IMR-90 (cell line): ENCODE measurements around the gene MAPK8IP1. TPM values are rescaled to one million over a fixed set of nuclear protein-coding genes. Genes with fewer than 3 reads are reported as not detected.

Source experiments
- ATAC-seq: fragments of 200-7000 bp; cut with Tn5 transposase; 2 replicates; pipeline ENCODE4 v1.9.1; 2020; ENCODE audit warnings: low read depth, mild to moderate bottlenecking, moderate library complexity
- BruUV-seq: library from RNA; stranded (reverse); fragments of 400-500 nt; replicated peaks from 2 replicates; lab custom pipeline; 2021; lab: Mats Ljungman, UMichigan
- CTCF ChIA-PET: fragments of 300-600 bp; formaldehyde crosslinking; extraction: SDS; loops from one replicate; lab custom pipeline; 2021; ENCODE audit warnings: antibody characterized with exemption; lab: Yijun Ruan, JAX
- POLR2A ChIA-PET: fragments of 300-600 bp; sonication (Branson Sonifier 250); formaldehyde crosslinking; loops from one replicate; lab custom pipeline; 2022; ENCODE audit warnings: antibody characterized with exemption; ENCODE audit not compliant: unreplicated experiment; lab: Charles Lee
- DNase-seq: peaks from one replicate; pipeline ENCODE4 v3.0.0; 2013
- H2AFZ ChIP-seq: replicated peaks from 2 replicates; pipeline ENCODE3; 2013; ENCODE audit warnings: low read length, mild to moderate bottlenecking; ENCODE audit not compliant: poor library complexity
- H2AK5ac ChIP-seq: 2 replicates; pipeline ENCODE4 v1.6.1; 2013; ENCODE audit warnings: low read depth, low read length, inconsistent platforms
- H2AK9ac ChIP-seq: replicated peaks from 2 replicates; pipeline ENCODE3; 2013; ENCODE audit warnings: mild to moderate bottlenecking, low read depth, low read length, moderate library complexity; ENCODE audit not compliant: poor library complexity
- H2BK120ac ChIP-seq: 2 replicates; pipeline ENCODE4 v1.6.1; 2013; ENCODE audit warnings: low read depth, low read length, inconsistent platforms
- H2BK15ac ChIP-seq: 3 replicates; pipeline ENCODE4 v1.6.1; 2013; ENCODE audit warnings: low read depth, low read length, inconsistent platforms
- H2BK20ac ChIP-seq: 2 replicates; pipeline ENCODE4 v1.6.1; 2013; ENCODE audit warnings: low read depth, mild to moderate bottlenecking, inconsistent platforms, low read length, moderate library complexity
- H2BK5ac ChIP-seq: 2 replicates; pipeline ENCODE4 v1.6.1; 2013; ENCODE audit warnings: mild to moderate bottlenecking, low read depth, low read length, inconsistent platforms; ENCODE audit not compliant: poor library complexity, severe bottlenecking
- H3K14ac ChIP-seq: replicated peaks from 2 replicates; pipeline ENCODE4 v1.6.1; 2013; ENCODE audit warnings: low read depth, low read length, inconsistent platforms
- H3K18ac ChIP-seq: 2 replicates; pipeline ENCODE4 v1.6.1; 2013; ENCODE audit warnings: low read depth, low read length, control low read depth
- H3K23ac ChIP-seq: 2 replicates; pipeline ENCODE4 v1.6.1; 2013; ENCODE audit warnings: low read depth, low read length, inconsistent platforms
- H3K27ac ChIP-seq: 2 replicates; pipeline ENCODE4 v1.5.1; 2013; ENCODE audit warnings: mild to moderate bottlenecking, control low read depth, low read length; ENCODE audit not compliant: insufficient read depth
- H3K27me3 ChIP-seq: 2 replicates; pipeline ENCODE4 v1.6.1; 2013; ENCODE audit warnings: low read length; ENCODE audit not compliant: control insufficient read depth, insufficient read depth
- H3K36me3 ChIP-seq: 2 replicates; pipeline ENCODE4 v1.6.1; 2013; ENCODE audit warnings: low read length, mixed read lengths; ENCODE audit not compliant: control insufficient read depth, insufficient read depth
- H3K4ac ChIP-seq: 2 replicates; pipeline ENCODE4 v1.6.1; 2013; ENCODE audit warnings: low read depth, low read length, inconsistent platforms
- H3K4me1 ChIP-seq: 2 replicates; pipeline ENCODE4 v1.6.1; 2013; ENCODE audit warnings: low read length, mixed read lengths; ENCODE audit not compliant: control insufficient read depth, insufficient read depth
- H3K4me2 ChIP-seq: 2 replicates; pipeline ENCODE4 v1.6.1; 2013; ENCODE audit warnings: low read depth, mild to moderate bottlenecking, control low read depth, low read length, moderate library complexity
- H3K4me3 ChIP-seq: 2 replicates; pipeline ENCODE4 v1.5.1; 2013; ENCODE audit warnings: low read depth, mild to moderate bottlenecking, control low read depth, low read length, moderate library complexity; ENCODE audit not compliant: insufficient read depth
- H3K56ac ChIP-seq: 2 replicates; pipeline ENCODE4 v1.6.1; 2013; ENCODE audit warnings: low read length, inconsistent platforms; ENCODE audit not compliant: insufficient read depth; ENCODE audit errors: extremely low read depth
- H3K79me1 ChIP-seq, 2 experiments: 2 replicates each; pipeline ENCODE4 v1.6.1; 2013; ENCODE audit warnings: low read length in 2 of 2, inconsistent platforms in 1 of 2, low read depth in 1 of 2
- H3K9ac ChIP-seq: 2 replicates; pipeline ENCODE4 v1.6.1; 2013; ENCODE audit warnings: low read depth, low read length, control low read depth
- H3K9me1 ChIP-seq: 2 replicates; pipeline ENCODE4 v1.6.1; 2013; ENCODE audit warnings: low read length, inconsistent platforms; ENCODE audit not compliant: insufficient read depth
- H3K9me3 ChIP-seq: 2 replicates; pipeline ENCODE4 v1.6.1; 2013; ENCODE audit warnings: low read length; ENCODE audit not compliant: control insufficient read depth, insufficient read depth
- H4K20me1 ChIP-seq: 2 replicates; pipeline ENCODE4 v1.6.1; 2013; ENCODE audit warnings: low read length, inconsistent platforms; ENCODE audit not compliant: insufficient read depth
- H4K5ac ChIP-seq: 2 replicates; pipeline ENCODE4 v1.6.1; 2013; ENCODE audit warnings: mild to moderate bottlenecking, low read depth, low read length, control low read depth
- H4K8ac ChIP-seq, 2 experiments: 2 replicates each; pipeline ENCODE4 v1.6.1; 2013; ENCODE audit warnings: low read depth in 2 of 2, low read length in 2 of 2, control low read depth in 1 of 2, inconsistent platforms in 1 of 2
- H4K91ac ChIP-seq: 2 replicates; pipeline ENCODE4 v1.6.1; 2013; ENCODE audit warnings: low read depth, low read length, inconsistent platforms; ENCODE audit not compliant: insufficient read depth
- BHLHE40 ChIP-seq: fragments of 150-350 bp; IDR thresholded peaks from 2 replicates; pipeline ENCODE4 v1.6.1; 2016; ENCODE audit warnings: mild to moderate bottlenecking, low read depth, low read length
- CEBPB ChIP-seq: IDR thresholded peaks from 2 replicates; pipeline ENCODE4 v1.6.1; 2012; ENCODE audit warnings: low read depth, low read length, improper control_type of control experiment
- CHD1 ChIP-seq: IDR thresholded peaks from 2 replicates; pipeline ENCODE4 v1.6.1; 2012; ENCODE audit warnings: low read depth, low read length, improper control_type of control experiment
- FOS ChIP-seq: fragments of 150-350 bp; IDR thresholded peaks from 2 replicates; pipeline ENCODE4 v1.6.1; 2016; ENCODE audit warnings: low read depth, low read length
- MAFK ChIP-seq: IDR thresholded peaks from 2 replicates; pipeline ENCODE4 v1.6.1; 2012; ENCODE audit warnings: low read depth, low read length, improper control_type of control experiment
- MAZ ChIP-seq: IDR thresholded peaks from 2 replicates; pipeline ENCODE4 v1.6.1; 2012; ENCODE audit warnings: low read depth, mild to moderate bottlenecking, low read length, improper control_type of control experiment, moderate library complexity, borderline replicate concordance
- NFE2L2 ChIP-seq: fragments of 150-350 bp; IDR thresholded peaks from 2 replicates; pipeline ENCODE4 v1.6.1; 2016; ENCODE audit warnings: low read depth, mild to moderate bottlenecking, low read length
- POLR2A ChIP-seq: IDR thresholded peaks from 2 replicates; pipeline ENCODE4 v1.6.1; 2012; ENCODE audit warnings: mild to moderate bottlenecking, low read depth, low read length
- RAD21 ChIP-seq: IDR thresholded peaks from 2 replicates; pipeline ENCODE4 v1.6.1; 2012; ENCODE audit warnings: low read length, improper control_type of control experiment
- RCOR1 ChIP-seq: IDR thresholded peaks from 2 replicates; pipeline ENCODE4 v1.6.1; 2012; ENCODE audit warnings: mild to moderate bottlenecking, low read length, improper control_type of control experiment; ENCODE audit not compliant: insufficient replicate concordance
- RFX5 ChIP-seq: IDR thresholded peaks from 2 replicates; pipeline ENCODE4 v1.8.0; 2012; ENCODE audit warnings: low read depth, mild to moderate bottlenecking, low read length, moderate library complexity
- SMC3 ChIP-seq: fragments of 150-350 bp; IDR thresholded peaks from 2 replicates; pipeline ENCODE4 v1.6.1; 2016; ENCODE audit warnings: low read depth, mild to moderate bottlenecking, antibody characterized with exemption, low read length, moderate library complexity
- WGBS, 2 experiments: methylation state at CpG; one replicate each; pipeline versions ENCODE4 v1.1.5 to v1.1.7; 2013; ENCODE audit warnings: missing lambda C conversion rate in 2 of 2; ENCODE audit not compliant: insufficient read length in 1 of 2; ENCODE audit errors: extremely low coverage in 2 of 2; 5-methylcytosine and 5-hydroxymethylcytosine counted together
- dilution Hi-C: fragments of 300-500 bp; cut with HindIII; formaldehyde crosslinking; loops from one replicate; pipeline ENCODE4 v1.14.3; 2018; ENCODE audit warnings: low sequenced_read_pairs; ENCODE audit not compliant: unreplicated experiment
- in situ Hi-C: fragments of 300-500 bp; cut with MboI; formaldehyde crosslinking; loops from 3 replicates; pipeline ENCODE4 v1.14.3; 2019; ENCODE audit warnings: low sequenced_read_pairs, inconsistent platforms, mixed read lengths
- intact Hi-C: fragments of 100-400 bp; cut with micrococcal nuclease; formaldehyde crosslinking; loops from 2 replicates; pipeline ENCODE4 v1.10.0; 2022
- polyA plus RNA-seq, 3 experiments: library from polyadenylated mRNA; depleted of rRNA; stranded (reverse); fragments of >200 nt; gene quantifications; 2 replicates each; pipeline ENCODE4 v1.2.3, GENCODE V29; 2012; ENCODE audit warnings: low replicate concordance in 1 of 3
- total RNA-seq: library from RNA; depleted of rRNA; stranded (reverse); fragments of >200 nt; gene quantifications from 2 replicates; pipeline ENCODE4 v1.2.3, GENCODE V29; 2012
- TF ChIP-seq, protein P1 (sequence below): fragments of 150-350 bp; IDR thresholded peaks from 2 replicates; pipeline ENCODE4 v1.6.1; 2017; ENCODE audit warnings: mild to moderate bottlenecking, antibody characterized with exemption, low read length, low read depth
- TF ChIP-seq, protein P2 (sequence below): conservative IDR thresholded peaks from 2 replicates; pipeline ENCODE4 v1.5.1; 2012; ENCODE audit warnings: mild to moderate bottlenecking, low read depth, low read length, improper control_type of control experiment

The MAPK8IP1 gene
- total and polyA plus RNA-seq, 2 of the 4 experiments (the other 2 are of a cell fraction) = 6.5 to 9.6 TPM

DNA sequence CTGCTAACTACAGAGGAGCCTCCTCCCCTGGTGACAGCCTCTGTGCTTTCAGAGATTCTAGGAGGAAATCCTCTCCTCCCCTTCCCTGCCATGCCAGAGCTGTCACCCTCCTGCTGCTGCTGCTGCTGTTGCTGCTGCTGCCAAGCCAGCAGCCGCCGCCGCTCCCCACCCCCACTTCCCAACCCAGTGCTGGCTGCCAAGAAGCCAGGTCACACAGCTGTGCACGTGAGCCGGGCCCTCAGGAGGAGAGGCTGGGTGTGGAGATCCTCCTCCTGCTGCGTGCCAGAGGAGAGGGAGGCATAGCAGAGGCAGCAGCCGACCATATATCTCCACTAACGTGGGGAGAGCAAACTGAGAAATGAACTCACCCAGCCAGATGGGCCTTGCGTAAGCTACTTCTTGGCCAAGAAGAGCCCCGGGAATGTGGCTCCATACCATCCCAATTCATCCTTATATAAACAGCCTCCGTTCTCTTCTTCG, 25.8 kb upstream of the MAPK8IP1 start:
- H4K8ac ChIP-seq = peak overlapping the region in 1 of 2 experiments; percentile 66; a peak in 1 of 4 replicates
- no peaks in the 10 kb centered on the region for H3K9me3 ChIP-seq
- no peak overlapping the region for H3K14ac ChIP-seq
- intact Hi-C loops = loop anchor here (1.0 kb wide), 1 partner anchor 12 kb away; the partner anchor contains the start of gene CRY2
- peaks cover 9 to 48% of the 10 kb centered on the region in 2 experiments for H3K79me1 ChIP-seq
- H4K5ac ChIP-seq = no peak overlapping the region
- peak overlapping the region; percentile 71 for H3K56ac ChIP-seq
- peak overlapping the region; percentile 67 for H2BK5ac ChIP-seq
- peak; percentile 91 for ATAC-seq
- H4K91ac ChIP-seq = peak overlapping the region; percentile 83; the same call in 1 of the 2 replicates
- dilution Hi-C loops = no loop called here
- BruUV-seq = no TSS peak
- H2BK20ac ChIP-seq = peak overlapping the region; percentile 80; the same call in 1 of the 2 replicates
- POLR2A ChIA-PET = interaction anchor here (0.6 kb wide), 1 partner anchor 9 kb away, joined by 5 read pairs; no protein-coding TSS in a partner anchor
- H3K27me3 ChIP-seq = no peaks in the 10 kb centered on the region
- H3K9ac ChIP-seq = no peak overlapping the region
- H3K18ac ChIP-seq = peak overlapping the region; percentile 18; the same call in 1 of the 2 replicates
- peak overlapping the region; percentile 35 for H2AK9ac ChIP-seq
- H3K23ac ChIP-seq = no peak overlapping the region
- CTCF ChIA-PET = interaction anchor here (1.7 to 4.4 kb wide), 2 partner anchors 13 to 17 kb away, joined by 6 to 26 read pairs; no protein-coding TSS in a partner anchor
- DNase-seq = peak; percentile 99
- no peak overlapping the region for H3K4me3 ChIP-seq
- H2BK15ac ChIP-seq = peak overlapping the region; percentile 48; the same call in 1 of the 3 replicates
- peaks cover 23% of the 10 kb centered on the region for H3K9me1 ChIP-seq
- H4K20me1 ChIP-seq = peaks cover 12% of the 10 kb centered on the region
- H3K4me1 ChIP-seq = peaks cover 31% of the 10 kb centered on the region
- H2BK120ac ChIP-seq = peak overlapping the region; percentile 86
- H2AFZ ChIP-seq = peak overlapping the region; percentile 78
- in situ Hi-C loops = no loop called here
- H3K4ac ChIP-seq = peak overlapping the region; percentile 90
- WGBS, 2 experiments = 5% methylated on average over 4 of the region's 12 CpGs; no CpG with 5 or more reads in 1 of the 2 experiments
- H3K27ac ChIP-seq = peak overlapping the region; percentile 75
- H3K4me2 ChIP-seq = 0 out of 2 replicates have a peak overlapping the region, but pooled peaks have one; percentile 14
- peaks cover 33% of the 10 kb centered on the region for H3K36me3 ChIP-seq
- H2AK5ac ChIP-seq = no peak overlapping the region
- TF ChIP-seq POLR2A (peak; percentile 61; the same call in 1 of the 2 replicates), CHD1 (no peak; the same call in 1 of the 2 replicates), NFE2L2 (peak; percentile 47; the same call in 1 of the 2 replicates), MAZ (peak; percentile 84; the same call in 1 of the 2 replicates), RCOR1 (peak; percentile 86), FOS (peak; percentile 49; the same call in 1 of the 2 replicates), CEBPB (peak; percentile 98), SMC3 (peak; percentile 21; the same call in 1 of the 2 replicates), BHLHE40 (peak; percentile 100), RAD21 (peak; percentile 7; the same call in 1 of the 2 replicates), MAFK (peak; percentile 21), RFX5 (peak; percentile 60; the same call in 1 of the 2 replicates)
- TF ChIP-seq, protein P1, sequence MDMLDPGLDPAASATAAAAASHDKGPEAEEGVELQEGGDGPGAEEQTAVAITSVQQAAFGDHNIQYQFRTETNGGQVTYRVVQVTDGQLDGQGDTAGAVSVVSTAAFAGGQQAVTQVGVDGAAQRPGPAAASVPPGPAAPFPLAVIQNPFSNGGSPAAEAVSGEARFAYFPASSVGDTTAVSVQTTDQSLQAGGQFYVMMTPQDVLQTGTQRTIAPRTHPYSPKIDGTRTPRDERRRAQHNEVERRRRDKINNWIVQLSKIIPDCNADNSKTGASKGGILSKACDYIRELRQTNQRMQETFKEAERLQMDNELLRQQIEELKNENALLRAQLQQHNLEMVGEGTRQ = peak; percentile 81
- TF ChIP-seq, protein P2, sequence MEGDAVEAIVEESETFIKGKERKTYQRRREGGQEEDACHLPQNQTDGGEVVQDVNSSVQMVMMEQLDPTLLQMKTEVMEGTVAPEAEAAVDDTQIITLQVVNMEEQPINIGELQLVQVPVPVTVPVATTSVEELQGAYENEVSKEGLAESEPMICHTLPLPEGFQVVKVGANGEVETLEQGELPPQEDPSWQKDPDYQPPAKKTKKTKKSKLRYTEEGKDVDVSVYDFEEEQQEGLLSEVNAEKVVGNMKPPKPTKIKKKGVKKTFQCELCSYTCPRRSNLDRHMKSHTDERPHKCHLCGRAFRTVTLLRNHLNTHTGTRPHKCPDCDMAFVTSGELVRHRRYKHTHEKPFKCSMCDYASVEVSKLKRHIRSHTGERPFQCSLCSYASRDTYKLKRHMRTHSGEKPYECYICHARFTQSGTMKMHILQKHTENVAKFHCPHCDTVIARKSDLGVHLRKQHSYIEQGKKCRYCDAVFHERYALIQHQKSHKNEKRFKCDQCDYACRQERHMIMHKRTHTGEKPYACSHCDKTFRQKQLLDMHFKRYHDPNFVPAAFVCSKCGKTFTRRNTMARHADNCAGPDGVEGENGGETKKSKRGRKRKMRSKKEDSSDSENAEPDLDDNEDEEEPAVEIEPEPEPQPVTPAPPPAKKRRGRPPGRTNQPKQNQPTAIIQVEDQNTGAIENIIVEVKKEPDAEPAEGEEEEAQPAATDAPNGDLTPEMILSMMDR = no peak
